ENCODE results near the gene BCL10.
"Not testable (repeated sequence)": the region's sequence is repeated elsewhere in the genome, so short reads cannot be mapped to it uniquely, and the experiment has no call there.

BCL10 gene

DNA sequence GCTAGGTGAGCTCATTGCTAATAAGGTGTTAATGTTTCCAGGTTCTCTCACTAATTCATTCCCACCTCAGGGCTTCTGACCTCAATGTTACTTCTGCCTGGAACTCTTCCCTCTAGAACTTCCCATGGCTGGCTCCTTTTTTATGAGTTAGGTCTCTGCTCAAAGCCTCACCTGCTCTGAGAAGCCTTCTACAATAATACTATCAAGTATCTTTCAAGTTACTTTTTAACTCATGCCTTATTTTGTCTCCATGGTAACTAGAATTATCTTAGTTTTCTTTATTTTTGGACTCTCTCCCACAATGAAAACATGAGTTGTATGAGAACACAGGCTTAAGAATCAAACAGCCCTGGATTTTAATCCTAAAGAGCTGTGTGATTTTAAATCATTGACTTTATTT lies 13.4 kb downstream of the BCL10 start:
- DNase-seq, result no peak

DNA sequence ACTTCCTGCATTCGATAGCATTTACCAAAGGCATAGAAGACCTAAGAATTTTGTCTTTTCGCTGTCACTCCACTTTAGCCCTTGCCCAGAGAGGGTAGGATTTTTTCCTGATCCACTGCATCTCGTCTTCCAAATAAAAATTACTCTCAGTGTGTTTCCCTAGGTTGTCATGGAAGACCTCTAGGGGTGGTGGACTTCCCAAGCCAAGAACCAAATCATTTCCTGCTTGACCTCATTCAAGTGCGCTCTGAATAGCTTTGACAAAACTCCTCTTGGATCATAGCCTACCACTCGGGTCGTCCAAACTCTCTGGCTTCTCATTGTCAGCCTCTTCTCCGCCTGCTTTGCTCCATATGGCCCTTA lies 16.5 kb downstream of the BCL10 start:
- no peak for DNase-seq

DNA sequence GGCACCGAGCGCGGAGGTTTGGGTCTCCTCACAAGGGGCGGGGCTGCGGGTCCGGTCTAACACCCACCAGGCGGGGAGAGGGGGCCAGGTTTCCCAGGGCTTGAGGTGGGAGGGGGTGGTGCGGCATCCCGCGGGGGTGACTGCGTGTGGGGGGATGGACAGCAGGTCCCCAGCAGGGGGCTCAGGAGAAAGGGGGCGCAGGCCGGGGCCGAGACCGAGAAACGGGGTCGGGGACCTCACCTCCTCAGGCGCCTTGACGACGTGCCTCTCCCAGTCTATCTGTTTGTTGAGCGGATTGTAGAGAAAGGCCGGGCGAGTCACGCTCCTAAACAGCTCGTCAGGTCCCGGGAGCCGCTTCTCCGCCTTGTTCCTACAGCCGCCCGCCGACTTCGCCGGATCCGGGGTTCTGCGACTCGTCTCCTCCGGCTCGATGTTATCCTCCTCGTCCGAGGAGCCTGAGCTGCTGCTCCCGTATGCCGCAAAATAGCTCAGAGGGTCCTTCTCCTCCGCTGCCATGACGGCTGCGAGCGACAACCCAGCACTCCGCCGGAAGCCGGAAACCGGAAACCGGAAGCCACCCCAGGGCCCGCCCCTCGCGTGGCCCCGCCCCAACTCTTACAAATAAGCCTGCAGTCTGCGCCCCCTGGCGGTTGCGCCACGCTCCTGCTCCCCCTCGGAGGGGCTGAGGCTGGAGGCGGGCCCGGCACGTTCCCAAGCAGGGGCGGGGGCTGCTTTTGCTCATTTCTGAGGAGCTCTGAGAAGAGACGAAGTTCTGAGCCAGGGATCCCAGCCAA lies 17.1 kb downstream of the BCL10 start, which contains the start of gene C1orf52:
C1orf52 (minus strand) TSS at position 545 of the 794 bp plus-strand sequence; CDS start at position 516, 29 bp downstream.
- DNase-seq, result peak; percentile 90

DNA sequence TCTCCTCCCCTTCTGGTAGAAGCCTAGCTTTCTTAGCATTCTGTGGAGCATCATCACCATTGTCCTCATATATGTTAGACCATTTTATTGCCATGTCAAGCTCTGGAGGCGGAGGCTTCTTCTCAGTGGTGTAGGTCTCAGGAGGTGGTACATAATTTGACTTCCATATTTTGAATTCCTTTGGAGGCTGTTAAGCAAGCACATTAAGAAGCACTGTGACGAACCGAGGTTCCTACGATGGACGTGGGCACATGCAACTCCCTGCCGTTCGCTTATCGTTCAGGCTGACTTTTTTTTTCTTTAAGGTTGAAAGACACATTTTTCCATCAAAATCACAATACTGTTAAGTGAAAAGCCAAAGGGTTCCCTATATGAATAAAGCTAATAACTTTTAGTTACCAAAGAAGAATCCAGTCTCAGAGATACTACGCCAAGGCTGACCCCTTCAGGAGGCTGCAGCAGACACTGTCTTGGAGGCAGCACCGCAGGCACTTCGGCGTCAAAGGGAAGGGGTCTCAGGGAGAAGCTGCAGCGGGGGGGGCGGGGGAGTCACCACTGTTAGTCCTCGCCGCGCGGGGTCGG lies 17.8 kb downstream of the BCL10 start:
- no peak for DNase-seq

DNA sequence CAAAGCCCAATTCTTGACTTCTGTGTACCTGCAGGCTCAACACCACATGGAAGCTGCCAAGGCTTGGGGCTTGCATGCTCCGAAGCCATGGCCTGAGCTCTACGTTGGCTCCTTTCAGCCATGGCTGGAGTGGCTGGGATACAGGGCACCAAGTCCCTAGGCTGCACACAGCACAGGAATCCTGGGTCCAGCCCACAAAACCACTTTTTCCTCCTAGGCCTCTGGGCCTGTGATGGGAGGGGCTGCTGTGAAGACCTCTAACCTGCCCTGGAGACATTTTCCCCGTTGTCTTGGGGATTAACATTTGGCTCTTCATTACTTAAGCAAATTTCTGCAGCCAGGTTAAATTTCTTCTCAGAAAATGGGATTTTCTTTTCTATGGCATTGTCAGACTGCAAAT lies 27.4 kb downstream of the BCL10 start:
- not testable (repeated sequence) for DNase-seq

DNA sequence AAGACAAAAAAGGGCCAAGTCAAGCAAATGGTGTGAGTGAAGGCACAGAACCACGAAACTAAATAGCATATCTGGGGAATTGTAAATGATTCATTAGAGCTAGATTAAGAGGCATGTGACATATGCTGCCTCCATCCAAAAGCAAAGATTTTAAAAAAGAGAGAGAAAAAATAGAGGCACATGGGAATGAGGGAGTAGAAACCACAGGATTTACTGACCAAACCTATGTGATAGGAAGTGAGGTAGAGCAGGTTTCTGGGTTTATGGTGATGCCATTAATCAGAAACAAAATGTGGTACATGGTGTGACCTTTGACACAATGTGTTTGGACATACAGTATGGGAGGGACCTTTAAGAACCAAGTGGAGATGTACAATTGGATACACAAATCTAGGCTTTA lies 30.5 kb downstream of the BCL10 start:
- DNase-seq, result no peak

DNA sequence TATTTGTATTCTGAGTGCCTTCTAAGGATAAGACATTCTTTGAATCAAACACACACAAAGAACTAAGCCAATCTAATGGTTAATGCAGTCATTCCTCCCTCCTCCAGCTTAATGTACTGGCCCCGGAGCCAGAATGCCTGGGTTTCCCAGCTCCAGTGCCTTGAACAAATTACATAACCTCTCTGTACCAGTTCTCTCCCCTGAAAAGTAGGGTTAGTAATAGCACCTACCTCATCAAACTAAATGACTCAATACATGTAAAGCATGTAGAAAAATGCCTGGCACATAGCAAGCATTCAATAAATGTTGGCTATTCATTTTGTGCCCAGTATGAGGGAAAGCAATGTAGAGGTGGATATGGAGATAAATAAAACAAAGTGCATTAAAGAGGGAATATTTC lies 31.0 kb downstream of the BCL10 start:
- no peak for DNase-seq

DNA sequence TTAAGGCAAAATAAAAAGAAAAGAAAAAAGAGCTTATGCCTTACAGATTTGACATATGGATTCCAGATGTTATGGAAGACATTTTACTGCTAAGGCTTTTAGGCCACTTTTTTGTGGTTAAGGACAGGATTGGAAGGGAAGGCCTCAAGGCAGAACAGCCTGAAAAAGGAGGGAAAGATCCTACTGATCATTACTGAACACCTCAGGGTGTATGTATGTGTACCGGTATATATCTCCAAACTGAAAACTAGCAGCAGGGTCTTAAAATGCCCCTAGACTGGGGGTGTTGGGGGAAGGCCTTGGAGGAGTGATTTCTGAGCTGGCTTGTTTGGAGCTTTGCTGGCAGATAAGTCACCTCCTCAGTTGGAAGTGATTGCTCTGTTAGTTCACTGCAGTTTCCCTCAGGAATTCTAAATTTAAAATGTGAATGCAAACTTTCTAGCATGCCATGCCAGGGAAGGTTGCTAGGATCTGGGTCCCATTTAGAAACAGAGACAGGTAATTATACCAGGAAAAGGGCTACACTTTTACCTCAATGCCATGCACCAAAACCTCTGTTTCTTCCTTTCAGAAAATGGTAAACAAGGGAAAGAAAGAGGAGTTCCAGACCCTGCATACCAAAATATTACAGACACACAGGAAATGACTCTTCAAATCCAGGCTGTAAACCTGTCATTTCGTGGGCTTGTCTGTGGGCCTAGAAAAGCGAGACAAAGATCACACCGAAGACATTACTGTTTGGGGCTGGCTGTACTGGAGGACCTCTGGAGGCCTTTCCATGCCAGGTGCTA lies 32.0 kb downstream of the BCL10 start:
- DNase-seq, result no peak

DNA sequence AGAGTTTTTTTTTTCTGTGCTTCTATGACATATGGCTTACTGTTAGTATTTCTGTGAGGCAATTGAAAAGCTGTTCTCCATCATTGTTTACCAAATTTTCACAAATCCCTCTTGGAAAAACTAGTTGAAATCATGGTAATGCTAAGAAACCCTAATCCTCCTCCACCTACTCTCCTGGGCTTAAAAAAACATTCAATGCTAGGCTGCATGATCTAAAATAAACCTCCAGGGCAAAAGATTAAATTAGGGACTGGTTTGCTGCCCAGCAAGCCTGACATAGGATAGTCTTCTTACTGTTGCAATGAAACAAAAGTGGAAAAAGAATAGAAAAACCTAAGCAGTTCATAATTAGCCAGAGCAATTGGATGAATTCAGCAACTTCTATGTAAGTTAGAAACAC lies 33.1 kb downstream of the BCL10 start:
- DNase-seq, result no peak

DNA sequence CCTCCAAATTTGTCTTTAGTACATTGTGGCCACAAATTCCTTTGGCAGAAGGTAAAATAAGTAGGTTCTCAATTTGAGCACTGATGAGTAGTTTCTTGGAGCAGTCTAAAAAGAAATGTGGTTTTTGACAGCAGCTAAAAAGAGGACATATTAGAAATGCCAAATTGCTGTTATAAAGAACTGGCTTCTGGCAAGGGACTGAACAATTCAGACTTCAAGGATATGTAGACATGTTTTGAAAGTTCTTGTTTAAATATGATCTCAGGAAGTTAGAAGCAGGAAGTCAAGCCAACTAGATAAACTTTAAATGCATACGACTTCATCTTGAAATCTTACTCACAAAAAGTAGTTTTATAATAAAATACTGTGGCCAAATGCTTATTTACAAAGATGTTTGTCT lies 35.8 kb downstream of the BCL10 start:
- no peak for DNase-seq

DNA sequence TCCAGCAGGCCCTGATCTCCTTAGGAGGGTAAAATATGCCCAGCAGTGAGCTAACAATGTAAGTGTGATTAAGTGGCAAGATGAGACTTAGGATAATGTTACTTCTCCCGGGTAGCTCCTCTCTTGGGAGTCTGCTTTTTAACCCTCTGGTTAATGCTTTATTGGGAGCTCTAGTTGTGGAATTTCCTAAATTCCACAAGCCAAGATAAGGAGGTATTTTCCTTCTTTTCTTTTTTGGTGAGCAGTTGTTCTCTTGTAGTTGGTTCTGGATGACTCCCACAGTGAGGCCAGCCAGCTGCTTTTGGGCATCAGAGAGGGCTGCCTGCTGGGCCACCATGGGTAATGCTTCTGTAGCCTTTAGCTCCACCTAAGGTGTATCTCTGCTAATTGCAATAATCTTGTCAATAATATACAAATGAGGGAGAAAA lies 36.2 kb downstream of the BCL10 start:
- DNase-seq, result no peak

DNA sequence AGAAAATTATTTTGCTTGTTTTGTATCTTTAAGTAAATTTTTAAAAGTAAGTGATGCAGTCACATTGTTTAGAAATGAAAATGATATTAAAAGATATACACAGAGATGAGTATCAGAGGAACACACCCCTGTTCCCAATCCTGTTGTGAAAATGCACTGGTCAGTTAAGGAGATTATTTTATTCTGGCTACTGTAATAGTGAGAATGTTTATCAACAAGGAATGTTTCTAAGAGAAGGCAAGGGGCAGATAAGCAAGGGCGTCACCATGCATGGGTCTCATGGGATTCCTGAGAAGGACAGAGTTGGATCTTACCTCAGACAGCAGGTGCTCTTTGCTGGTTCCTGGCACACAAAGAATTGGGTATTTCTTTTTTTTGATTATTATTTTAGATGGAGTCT lies 38.8 kb downstream of the BCL10 start:
- no peak for DNase-seq

DNA sequence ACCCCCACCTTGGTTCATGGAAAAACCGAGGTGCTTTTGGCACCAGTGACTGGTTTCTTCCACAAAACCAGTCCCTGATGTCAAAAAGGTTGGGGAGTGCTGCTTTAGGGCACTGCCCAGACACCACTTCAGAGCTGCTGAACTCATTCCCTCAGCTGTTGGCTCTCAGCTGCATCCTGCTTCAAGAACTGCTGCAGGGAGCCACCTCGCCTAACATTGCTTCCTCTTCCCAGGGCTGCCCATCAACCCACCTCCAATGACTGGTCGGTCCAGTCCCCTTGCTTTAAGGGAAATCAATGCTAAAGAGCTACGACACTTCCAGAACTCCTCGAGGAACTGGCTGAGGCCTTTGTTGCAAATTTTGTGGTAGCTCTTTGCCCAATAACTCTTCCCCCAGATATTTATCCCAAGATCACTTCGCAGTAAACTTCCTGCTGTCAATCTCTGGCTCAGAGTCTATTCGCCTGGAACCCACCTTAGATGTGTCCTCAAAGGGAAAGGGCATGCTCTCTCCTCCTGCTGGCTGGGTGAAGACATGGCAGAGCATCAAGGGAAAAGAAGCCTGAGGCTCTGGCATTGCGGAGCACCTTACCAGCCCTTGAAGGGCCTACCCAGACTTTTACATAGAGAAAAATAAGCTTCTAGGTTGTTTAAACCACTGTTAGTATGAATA lies 46.0 kb downstream of the BCL10 start:
- DNase-seq, result no peak

DNA sequence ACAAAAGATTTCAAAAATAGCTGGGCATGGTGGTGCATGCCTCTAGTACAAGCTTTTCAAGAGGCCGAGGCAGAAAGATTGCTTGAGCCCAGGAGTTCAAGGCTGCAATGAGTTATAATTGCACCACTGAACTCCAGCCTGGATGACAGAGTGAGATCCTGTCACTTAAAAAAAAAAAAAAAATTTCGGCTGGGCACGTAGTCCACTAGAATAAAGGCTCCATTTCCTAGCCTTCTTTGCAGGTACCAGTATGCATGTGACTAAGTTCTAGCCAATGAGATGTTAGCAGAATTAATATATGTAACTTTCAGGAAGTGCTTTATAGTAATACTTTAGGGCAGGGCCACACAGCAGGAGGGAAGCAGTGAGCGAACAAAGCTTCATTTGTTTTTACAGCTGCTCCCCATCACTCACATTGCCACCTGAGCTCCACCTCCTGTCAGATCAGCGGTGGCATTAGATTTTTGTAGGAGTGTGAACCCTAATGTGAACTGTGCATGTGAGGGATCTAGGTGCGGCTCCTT lies 46.8 kb downstream of the BCL10 start:
- DNase-seq, result peak; percentile 40 to 59

DNA sequence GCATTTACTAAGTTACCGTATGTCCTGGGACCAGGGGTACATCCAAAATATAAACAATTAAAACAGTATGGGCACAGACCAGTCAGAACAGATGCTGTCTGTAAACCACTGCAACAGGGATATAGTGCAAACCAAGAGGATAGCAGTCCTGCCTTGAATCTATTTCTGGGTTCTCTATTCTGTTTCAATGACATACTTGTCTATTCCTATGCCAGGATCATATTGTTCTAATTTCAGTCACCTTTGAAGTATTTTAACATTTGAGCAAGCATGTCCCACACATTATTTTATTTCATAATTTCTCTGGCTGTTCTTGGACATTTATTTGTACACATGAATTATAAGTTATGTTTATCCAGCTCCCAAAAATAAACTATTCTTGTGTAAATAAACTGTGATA lies 47.5 kb downstream of the BCL10 start:
- DNase-seq, result no peak

DNA sequence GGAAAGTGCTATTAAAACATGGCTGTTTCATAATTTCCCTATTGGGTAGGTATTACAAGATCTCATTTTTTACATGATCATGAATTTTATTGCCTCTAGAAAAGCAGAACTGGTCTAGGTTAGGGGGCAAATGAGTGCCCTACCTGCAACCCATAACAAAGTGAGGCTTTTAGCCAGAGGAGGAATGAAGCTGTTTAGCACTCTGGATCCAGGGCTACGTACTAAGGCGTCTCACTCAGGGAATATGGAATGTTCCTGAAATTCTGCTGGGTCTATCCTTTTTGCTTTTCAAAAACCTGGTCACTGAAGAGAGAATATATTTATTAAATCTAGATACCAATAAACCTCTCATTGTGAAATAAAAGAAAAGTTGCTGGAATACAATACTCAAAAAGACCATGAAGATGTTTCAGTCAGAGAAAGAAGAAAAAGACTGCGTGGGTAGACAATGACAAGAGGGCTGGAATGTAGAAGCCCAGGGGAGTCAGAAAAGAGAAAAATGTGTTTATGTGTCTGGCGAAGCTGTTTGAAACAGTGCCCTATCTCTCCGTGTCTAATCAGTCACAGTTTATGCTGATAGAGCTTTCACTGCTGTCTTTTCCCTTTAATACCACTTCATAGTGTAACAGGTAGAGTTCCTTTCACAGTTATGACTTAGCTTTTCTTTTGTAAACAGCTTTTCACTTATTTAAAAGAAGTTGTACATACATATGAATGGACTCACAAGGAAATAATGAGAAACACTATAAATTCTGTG lies 50.6 kb downstream of the BCL10 start:
- no peak for DNase-seq

DNA sequence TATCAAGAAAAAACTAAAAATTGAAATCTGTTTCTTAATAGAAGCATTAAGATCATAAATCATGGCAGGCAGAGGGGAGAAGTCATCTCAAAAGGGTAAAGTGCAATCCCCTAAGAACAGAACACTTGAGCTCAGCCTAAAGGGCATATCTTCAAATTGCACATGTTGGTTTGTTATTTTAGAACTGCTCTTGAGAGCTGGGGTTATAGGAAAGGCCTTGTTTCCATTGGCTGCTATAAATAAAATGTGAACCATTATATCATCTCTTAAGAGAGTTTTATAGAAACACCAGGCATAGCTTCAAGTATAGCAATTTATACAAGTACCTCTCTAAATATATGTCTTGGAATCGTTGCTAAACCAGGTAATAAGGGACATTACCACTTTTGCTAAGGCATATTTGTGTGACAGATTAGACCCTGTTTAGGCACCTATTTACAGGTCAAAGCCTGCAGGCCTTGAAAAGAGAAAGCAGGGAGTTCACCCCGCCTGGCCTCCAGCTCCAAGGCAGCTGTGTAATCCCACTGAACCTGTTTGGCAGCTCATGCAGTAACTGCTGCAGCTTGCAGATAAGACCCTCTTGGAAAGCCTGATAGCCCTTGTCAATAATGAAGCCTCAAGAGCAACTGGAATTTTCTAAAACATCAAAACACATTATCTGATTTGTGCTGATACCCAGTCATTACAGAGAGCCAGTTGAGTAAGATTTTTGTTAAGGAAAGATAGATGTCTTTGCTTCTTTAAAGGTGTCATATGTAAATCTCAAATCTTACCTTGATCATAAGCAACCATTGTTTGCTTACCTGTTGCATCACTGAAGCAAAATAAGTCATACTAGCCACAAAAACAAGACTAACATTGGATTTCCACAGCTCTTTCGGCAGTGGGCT lies 51.5 kb downstream of the BCL10 start:
- DNase-seq, result peak; percentile 70 to 83

DNA sequence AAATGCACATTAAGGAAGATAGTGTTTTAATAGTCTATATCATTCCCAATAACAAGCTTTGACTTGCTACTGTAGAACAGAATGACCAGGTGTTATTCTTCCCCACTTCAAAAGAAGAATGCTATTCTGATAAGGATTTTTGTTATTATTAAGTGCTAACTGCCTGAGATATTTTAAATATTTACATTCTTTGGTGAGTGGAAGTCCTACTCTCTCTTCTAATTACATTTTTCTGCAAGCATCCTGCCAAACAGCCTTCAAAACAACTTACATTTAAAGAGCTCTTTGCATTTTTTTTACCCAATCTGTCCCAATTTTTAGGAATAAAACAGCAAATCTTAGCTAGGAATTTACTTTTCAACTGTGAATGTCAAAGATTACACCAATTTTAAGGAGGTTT lies 52.1 kb downstream of the BCL10 start:
- no peak for DNase-seq

DNA sequence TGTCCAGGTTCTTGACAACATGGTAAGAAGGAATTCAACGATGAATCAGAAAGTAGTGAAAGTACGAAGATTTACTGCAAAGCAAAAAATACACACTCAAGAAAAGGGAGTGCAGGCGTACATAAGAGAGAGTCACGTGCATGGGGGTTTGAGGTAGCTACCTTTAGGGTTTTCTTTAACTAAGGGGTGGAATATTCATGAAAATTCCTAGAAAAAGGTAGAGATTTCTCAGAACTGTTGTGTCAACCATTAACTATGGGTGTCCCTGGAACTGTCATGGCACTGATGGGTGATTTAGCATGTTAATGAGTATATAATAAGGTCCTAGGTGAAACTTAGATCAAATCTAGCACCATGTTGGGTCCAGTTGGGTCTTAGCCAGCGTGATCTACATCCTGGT lies 53.1 kb downstream of the BCL10 start:
- DNase-seq, result no peak

DNA sequence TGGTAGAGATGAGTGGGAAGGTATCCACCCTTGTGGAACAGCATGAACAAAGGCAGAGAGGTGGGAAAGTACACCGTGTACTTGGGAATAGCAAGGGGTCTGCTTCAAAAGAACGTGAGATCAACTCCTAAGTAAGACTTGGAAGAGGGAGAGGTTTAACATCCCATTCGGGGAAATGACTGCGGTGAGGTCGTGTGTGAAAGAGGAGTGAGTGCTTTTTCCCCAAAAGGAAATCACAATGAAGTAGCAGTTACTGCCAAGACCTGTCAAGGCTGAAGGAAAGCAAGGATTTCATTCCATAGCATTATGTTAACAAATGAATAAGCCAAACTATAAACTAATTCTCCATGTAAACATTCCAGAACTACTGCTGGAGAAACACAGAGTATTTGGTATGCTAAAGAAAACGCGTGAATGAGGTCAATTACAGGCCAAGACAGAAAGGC lies 55.7 kb downstream of the BCL10 start:
- DNase-seq, result no peak

Measured in NCI-H187 (cell line).